Heart left ventricle (tissue), 13 donors: ENCODE measurements around the gene DCUN1D2.

Source experiments
- POLR2A ChIP-seq, 2 donors: fragments of 450-650 bp; IDR thresholded peaks; one replicate each; pipeline ENCODE4 v1.6.1; 2017; ENCODE audit warnings: antibody characterized with exemption in 2 of 2, mild to moderate bottlenecking in 2 of 2, moderate library complexity in 2 of 2
- TF ChIP-seq, protein P1 (sequence below), 12 donors: fragments of 200-600 bp; sonication (generic) in 4 of 12; IDR thresholded peaks; one replicate each; pipeline versions ENCODE4 v1.5.0 to v1.8.0; 2018 to 2022; ENCODE audit warnings: antibody characterized with exemption in 12 of 12, mild to moderate bottlenecking in 5 of 12
- donor health status: ischemic (EF 13 %, LVEDD 7.1; RV severe dilation, severe dysfunction).
- donor health status: DM: no; HTN: yes; CAD: no.
- donor health status: DM: no; HTN: no; CAD: no.
- donor health status: ischemic (EF 25% LVEDD 6.9; RV normal size, moderate dysfunction).
- donor health status: ischemic (EF 25% LVEDD 5.7; RV mildly dilated, moderate dysfunction).
- donor health status: ischemic (EF 35%, LVEDD 5.7; RV mildly dilated, moderate dysfunction).
- donor health status: nonischemic (EF 11% LVEDD 7.7; RV severe dilation, severe dysfunction).
- donor health status: DM: yes; HTN: yes; CAD: no.
- donor health status: PGD.
- donor health status: ischemic (EF 29% LVEDD 5.4; RV normal size, mild dysfunction).
- donor health status: nonischemic (EF 23%, LVEDD 6.1; RV moderate dilation, normal function).

DNA sequence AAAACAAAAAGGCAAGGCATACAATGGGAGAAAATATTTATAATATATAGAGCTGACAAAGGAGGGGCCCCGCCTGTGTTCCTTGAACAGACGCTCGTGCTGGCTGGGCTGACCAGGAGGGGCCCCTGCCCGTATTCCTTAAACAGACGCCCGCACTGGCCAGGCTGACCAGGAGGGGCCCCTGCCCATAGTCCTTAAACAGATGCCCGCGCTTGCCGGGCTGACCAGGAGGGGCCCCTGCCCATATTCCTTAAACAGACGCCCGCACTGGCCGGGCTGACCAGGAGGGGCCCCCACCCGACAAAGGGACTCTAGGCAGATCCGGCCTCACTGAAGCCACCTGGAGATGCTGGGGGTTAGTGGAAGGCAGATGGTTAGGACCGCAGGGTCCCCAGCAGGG is 46.5 kb downstream of the DCUN1D2 start:
- TF ChIP-seq, protein P1, sequence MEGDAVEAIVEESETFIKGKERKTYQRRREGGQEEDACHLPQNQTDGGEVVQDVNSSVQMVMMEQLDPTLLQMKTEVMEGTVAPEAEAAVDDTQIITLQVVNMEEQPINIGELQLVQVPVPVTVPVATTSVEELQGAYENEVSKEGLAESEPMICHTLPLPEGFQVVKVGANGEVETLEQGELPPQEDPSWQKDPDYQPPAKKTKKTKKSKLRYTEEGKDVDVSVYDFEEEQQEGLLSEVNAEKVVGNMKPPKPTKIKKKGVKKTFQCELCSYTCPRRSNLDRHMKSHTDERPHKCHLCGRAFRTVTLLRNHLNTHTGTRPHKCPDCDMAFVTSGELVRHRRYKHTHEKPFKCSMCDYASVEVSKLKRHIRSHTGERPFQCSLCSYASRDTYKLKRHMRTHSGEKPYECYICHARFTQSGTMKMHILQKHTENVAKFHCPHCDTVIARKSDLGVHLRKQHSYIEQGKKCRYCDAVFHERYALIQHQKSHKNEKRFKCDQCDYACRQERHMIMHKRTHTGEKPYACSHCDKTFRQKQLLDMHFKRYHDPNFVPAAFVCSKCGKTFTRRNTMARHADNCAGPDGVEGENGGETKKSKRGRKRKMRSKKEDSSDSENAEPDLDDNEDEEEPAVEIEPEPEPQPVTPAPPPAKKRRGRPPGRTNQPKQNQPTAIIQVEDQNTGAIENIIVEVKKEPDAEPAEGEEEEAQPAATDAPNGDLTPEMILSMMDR (IDR thresholded peaks at IDR 0.05) = no peak
- TF ChIP-seq POLR2A (IDR thresholded peaks at IDR 0.05) = no peak
